ENCODE results near the gene EXOC3L4. TPM values are rescaled to one million over a fixed set of nuclear protein-coding genes. Genes with fewer than 3 reads are reported as not detected.
A peak's percentile ranks its signal among the peaks of the same experiment; 100 is the strongest.

EXOC3L4 gene
- total and polyA plus RNA-seq, 2 of the 8 experiments (the other 6 are each of a cell fraction or from before 2014, with no cell fraction given) = 0.45 to 0.57 TPM

- TF ChIP-seq NANOG (IDR thresholded peaks at IDR 0.05; ENCODE audit: insufficient read depth, low read depth, low read length, poor library complexity, severe bottlenecking) (no peak), KDM1A (IDR thresholded peaks at IDR 0.05; ENCODE audit: borderline replicate concordance, low read length) (no peak), CBX8 (IDR thresholded peaks at IDR 0.05; ENCODE audit: borderline replicate concordance, low read depth, low read length) (no peak), GTF2F1 (IDR thresholded peaks at IDR 0.05; ENCODE audit: borderline replicate concordance, low read depth, low read length) (no peak), RXRA (IDR thresholded peaks at IDR 0.05; ENCODE audit: insufficient read depth, low read depth, low read length) (no peak), ATF3 (IDR thresholded peaks at IDR 0.05; ENCODE audit: insufficient read depth, low read depth, low read length) (no peak), KDM4A (IDR thresholded peaks at IDR 0.05; ENCODE audit: low read depth, low read length, severe bottlenecking) (no peak), RNF2 (IDR thresholded peaks at IDR 0.05; ENCODE audit: borderline replicate concordance, low read depth, low read length, missing control alignments, poor library complexity, severe bottlenecking) (no peak), KDM5A (IDR thresholded peaks at IDR 0.05; ENCODE audit: low read length) (no peak), MAX (IDR thresholded peaks at IDR 0.05) (peak; percentile 19; the same call in 1 of the 2 replicates), TCF12 (IDR thresholded peaks at IDR 0.05; ENCODE audit: low read depth, low read length) (no peak), CREB1 (IDR thresholded peaks at IDR 0.05) (no peak), SP2 (IDR thresholded peaks at IDR 0.05; ENCODE audit: low read length) (no peak), SUZ12 (IDR thresholded peaks at IDR 0.05; ENCODE audit: low read length) (no peak), RFX5 (IDR thresholded peaks at IDR 0.05; ENCODE audit: borderline replicate concordance, low read depth, low read length) (no peak), SIN3A (conservative IDR thresholded peaks at IDR 0.05 in 1 of 2, IDR thresholded peaks at IDR 0.05 in 1 of 2; ENCODE audit: low read depth in 1 of 2, low read length in 2 of 2) (no peak), ZNF274 (IDR thresholded peaks at IDR 0.05; ENCODE audit: borderline replicate concordance, extremely low read depth, low read length) (no peak), CEBPB (IDR thresholded peaks at IDR 0.05; ENCODE audit: low read depth, low read length) (no peak), FOSL1 (IDR thresholded peaks at IDR 0.05; ENCODE audit: insufficient read depth, low read depth, low read length) (no peak), SP1 (IDR thresholded peaks at IDR 0.05; ENCODE audit: low read depth, low read length) (0 out of 2 replicates have a peak, but pooled peaks have one; percentile 42), EP300 (IDR thresholded peaks at IDR 0.05; ENCODE audit: borderline replicate concordance in 1 of 2, low read depth in 2 of 2, low read length in 2 of 2) (no peak)
Observed at GRCh38 chr14:103141117-103141796, 46.7 kb downstream of the EXOC3L4 start (continued).

Data from H1 (cell line).